HG03039 (cell line): ENCODE results near the gene SLC10A7.

Experiments
- ATAC-seq: cut with Tn5 transposase; IDR thresholded peaks from one replicate; pipeline ENCODE4 v1.9.1; 2021; ENCODE audit warnings: mild to moderate bottlenecking, moderate library complexity; ENCODE audit not compliant: unreplicated experiment

Gene SLC10A7

DNA sequence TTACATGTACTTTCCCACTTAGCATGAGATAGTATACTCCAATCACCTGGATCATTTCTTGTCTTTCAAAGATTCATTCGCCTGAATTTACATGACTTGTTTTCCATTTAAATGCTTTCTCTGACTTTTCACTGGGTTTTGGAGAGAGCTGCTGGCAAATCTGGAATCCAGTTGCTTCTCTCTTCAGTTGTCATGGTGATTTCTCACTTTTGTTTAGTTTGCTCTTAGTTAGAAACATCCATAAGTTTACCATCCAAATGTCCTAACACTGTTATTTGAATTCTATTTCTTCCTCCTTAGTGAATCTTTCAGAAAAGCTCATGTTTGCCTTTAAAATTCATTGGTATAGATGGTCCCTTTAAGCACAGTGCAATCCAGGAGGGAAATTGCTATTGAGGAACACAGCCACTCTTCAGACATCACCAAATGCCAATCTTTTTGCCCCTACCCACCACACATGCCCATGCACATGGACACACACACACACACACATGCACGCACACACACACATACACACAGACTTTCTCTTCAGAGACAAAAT lies 255.7 kb downstream of the SLC10A7 start:
- ATAC-seq, result no peak

DNA sequence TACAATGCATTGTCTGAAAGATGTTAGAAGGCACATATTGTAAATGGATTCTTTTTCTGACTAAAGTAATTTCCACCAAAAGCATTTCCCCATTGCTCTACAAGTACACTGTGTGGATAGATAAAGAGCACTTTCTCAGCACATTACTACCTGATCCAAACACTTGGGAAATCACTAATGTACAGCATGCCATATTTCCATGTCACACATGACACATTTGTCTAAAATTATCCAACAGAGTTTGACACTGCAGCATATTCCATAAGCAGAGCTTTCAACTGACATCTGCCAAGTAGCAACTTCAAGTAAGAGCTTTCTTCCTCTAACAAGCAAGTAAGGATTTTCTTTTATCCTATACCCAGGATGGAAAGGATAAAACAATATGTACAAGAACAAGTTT lies 257.9 kb downstream of the SLC10A7 start:
- no peak for ATAC-seq

DNA sequence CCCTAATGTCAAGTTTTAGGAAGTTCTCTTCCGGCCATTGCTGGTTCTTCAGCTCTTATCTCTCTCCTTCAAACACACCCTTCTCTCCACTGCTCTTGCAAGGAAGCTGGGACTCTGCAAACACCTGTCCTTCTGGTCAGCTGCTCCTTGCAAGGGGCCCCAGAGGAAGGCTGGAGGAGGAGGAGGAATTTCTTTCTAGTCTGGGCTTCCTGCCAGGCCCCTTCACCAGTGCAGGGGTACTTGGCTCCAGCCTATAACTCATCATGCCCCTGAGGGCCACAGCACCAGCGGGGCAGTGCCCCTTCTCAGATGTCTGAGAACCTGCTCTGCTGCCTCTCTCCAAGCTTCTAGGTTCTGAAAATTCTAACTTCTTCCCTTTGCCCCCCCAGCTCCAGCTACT lies 260.7 kb downstream of the SLC10A7 start:
- no peak for ATAC-seq

DNA sequence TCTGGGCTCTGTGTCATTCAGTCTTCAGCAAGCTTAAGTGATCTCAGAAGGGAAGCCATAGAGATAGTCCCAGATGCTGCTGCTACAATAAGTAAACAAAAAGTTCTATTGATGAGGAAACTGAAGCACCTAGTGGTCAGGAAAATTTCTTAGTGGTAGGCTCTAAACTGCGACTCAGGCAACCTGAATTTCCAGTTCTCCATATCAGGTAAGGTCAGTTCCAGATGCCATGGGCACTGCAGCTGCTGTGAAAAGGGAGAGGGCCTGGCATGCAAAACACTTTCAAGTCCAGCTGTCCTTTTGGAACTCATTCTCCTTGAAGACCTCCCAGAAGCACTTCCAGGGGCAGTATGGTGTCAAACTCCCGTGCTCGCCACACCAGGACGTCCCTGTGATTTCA lies 261.2 kb downstream of the SLC10A7 start:
- no peak for ATAC-seq

DNA sequence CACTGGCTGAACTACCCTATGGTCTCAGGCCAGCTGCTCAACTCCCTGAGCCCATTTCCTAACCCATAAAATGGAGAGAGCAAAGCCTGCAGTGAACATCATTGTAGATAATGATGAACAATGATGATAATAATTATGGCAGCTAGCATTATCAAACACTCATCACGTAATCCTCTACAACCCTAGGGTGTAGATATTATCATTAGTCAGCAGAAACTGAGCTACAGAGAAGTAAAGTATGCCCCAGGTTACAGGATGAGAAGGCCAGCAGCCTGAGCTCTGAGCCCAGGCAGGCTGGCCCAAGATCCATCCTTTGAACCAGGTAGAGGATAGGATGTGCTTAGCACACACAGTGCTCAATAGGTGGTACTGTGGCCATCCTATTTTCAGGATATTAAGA lies 264.2 kb downstream of the SLC10A7 start:
- ATAC-seq, result no peak

DNA sequence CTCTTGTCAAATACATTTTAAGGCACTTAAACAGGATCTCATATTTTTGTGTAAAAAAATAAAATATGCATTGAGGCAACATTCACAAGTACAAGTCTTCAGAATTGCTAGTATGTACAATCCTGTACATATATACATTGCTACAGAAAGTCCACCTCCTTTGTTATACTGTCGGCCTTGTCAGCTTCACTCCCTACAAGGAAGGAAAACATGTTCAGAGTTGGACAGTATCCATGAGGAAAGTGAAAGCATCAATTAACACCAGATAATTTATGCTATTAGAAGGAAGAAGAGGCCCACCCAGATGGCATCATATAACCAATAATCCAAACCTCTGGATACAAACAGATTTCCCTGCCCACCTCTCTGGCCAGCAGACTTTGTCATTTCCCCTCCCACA lies 265.4 kb downstream of the SLC10A7 start:
- ATAC-seq, result no peak

DNA sequence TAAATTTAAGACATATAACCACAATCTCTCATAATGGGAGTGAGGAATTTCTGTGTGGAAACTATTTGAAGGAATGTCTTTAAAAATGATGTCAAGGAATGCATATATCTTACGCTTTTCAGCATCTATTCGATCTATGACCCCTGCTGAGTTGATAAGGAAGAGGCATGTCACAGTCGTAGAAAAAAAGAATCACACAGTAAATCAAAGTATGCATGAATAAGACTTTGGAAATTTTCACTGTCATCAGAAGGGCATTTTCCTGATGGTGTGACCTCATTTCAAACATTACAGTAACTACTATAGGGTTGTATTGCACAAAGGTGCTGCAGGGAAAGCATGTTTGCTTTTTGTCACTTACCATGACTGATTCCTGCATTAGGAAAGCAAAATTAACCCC lies 265.9 kb downstream of the SLC10A7 start:
- ATAC-seq, result no peak

DNA sequence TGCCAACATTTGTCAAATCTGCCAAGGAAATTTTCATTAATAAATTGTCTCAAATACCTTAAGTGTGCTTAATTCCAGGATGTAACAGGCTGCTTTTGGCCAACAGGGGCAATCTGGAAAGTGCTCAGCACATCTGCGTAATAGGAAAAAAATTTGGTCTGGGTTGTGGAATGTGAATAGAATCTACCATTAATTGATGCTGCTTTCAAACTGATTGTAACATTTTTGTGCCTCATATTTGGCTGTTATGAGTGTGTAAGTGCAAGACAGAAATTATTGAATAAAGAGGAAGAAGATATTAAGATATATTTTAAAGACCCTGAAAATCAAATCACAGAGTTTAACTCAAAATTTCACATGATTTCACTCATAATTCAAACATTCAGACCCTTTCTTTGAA lies 266.3 kb downstream of the SLC10A7 start:
- no peak for ATAC-seq

DNA sequence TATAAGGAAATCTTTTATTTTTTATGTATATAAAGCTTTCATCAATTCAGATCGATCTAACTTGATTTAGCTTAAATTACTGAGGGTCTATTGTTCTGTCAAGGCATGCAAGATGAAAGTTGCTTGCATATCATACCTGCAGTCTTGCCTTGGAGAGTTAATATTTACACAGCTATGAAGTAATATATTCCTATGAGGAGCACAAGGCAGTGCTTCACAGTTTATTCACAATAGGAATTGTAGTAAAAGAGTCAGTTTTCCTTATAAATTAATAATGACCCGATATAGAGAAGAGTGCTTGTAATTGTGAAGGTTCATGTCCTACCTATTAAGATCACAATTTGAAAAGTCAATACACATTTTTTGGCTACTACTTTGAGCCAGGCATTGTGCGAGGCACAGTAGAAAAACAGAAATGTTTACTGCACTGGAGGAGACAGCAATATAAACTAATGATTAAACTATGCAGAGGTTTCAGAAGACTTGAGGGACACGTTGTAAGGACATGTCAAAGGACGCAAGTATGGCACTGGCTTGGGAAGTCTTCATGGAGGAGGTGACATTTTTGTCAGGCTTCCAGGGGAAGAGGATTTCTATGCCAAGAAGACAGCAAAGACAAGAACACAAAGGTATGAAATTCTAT lies 268.6 kb downstream of the SLC10A7 start:
- no peak for ATAC-seq

DNA sequence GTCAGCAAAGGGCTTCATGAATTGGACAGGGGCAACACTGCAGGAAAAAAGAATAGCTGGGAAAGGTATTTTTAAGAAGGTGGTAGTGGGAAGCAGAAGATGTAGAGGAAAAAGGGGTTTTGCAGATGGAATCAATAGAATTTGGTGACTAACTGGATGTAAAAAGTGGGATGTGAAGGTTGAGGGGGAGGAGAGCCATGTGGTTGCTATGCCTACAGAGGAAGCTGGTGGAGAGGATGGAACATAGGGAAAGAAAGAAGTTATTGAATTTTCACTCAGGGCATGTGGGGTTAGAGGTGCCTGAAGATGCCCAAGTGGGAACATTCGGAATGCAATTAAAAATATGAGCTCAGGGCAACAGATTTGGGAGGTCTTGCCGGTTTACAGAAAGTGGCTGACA lies 274.4 kb downstream of the SLC10A7 start:
- no peak for ATAC-seq

DNA sequence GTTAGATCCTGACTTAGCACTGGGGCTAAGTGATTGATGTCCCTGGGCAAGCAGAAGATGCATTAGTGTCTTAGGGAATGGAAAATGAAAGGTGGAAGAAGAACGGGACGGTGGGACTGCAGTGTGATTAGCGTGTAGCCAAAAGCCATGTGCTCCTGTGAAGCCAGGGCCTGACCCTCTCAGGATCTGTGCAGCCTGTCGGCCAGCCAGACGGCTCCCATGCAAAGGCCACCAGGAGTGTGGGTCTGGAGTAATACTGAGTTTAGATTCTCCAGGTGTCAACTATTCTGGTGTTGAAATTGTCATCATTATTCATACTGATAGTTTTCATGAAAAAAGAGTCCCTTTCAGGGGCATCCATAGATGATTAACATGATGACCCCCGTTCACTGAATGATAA lies 275.4 kb downstream of the SLC10A7 start:
- no peak for ATAC-seq

DNA sequence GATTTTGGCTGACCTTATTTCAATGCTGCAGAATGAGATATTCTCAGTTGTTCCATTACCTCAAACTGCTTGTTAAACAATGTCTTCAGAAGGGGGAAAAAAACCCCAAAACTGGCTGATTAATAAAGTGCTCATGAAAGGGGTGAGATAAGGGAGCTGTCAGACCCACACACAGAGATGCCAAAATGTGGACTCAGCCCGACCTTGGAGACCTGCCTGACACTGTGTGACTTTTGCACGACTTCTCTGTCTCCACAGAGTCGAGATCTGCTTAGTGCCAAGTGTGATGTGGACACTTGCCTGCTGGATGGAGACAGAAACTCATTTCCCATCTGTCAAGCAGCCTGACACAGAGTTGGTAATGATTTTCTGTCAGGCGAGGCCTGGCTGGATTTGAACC lies 275.9 kb downstream of the SLC10A7 start:
- no peak for ATAC-seq

DNA sequence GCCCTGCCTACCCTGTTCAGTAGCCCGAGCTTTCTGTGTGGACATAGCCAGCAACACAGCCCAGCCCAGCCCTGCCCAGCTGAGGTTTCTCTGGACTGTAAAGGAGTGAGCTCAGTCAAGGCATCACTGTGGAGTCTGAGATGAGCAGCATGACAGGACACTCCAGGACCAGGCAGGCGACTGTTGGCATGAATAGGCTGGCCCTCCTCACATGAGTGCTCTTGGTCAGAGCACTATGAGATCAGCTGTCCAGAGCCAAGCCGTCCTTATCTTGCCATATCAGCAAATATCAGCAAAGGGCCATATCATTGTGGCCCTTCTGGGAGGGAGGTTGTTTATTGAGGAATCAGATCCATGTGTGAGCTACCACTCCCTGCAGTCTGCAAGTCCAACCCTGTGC lies 276.5 kb downstream of the SLC10A7 start:
- ATAC-seq, result no peak

DNA sequence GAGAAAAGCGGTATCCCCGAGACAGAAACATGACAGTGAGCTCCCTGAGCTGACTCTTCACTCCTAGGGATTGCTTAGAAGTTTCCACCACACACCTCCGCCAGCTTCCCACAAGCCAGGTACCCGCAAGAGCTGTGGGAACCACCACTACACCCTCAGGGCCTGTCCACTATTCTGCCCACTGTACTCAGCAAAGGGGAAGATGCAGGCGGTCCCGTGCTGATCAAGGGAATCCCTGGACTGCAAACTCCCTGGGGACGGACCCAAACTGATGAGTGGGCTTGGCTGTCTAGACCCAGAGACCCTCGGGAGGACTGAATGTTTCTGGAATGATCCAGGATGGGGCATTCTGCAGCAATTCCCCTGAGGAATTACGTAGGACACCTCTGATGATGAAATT lies 277.2 kb downstream of the SLC10A7 start:
- ATAC-seq, result no peak

DNA sequence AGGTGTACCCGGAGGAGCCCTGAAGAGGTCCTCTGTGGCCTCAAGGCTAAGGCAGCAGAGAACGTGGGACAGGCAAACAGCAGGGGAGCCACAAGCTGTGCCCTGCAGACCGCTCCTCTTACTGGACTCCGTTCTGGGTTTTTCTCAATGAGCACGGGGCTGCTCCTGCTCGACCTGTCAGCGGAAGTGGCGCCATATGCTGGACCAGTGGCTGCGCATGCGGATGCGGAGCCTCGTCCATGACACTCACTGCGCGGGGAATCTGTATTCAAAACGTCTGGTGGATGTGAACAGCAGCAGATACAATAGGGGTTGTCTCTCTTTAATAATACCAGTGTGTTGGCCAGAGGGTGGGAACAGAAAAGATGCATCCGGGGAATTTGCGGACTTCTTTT lies 277.9 kb downstream of the SLC10A7 start:
- ATAC-seq, result no peak

DNA sequence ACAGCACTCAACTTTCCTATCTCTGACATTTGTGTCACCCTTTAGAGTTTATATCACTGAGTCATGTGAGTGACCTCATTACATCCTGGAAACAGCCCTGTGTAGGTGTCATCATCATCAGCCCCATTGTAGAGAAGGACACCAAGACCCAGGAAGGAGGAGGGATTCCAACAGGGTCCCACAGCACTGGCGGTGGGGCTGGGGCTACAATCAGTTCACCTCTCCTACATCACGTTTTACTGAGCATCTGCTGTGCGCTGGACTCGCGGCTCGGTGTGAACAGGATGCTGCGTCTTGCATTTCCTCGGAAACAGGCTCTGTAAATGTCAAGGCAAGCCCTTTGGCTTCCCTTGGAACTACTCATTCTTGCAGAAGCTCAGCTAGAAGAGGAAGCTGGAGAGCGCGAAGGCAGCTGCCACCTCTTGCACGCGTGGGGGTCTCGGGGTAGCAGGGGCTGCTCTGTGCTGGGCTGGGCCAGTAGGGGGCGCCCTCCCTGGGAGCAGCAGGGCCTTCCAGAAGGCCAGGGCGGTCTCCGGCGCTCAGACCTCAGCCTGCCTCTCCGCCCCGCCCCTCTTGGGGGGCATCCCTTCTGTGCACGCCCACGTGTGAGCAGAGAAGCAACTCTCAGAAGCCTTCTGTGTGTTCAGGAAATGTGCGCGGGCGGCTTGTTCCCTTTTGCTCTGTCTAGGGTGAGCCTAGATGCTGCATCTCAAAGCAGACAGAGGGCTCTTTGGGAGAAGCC lies 278.4 kb downstream of the SLC10A7 start:
- peak; percentile 59 for ATAC-seq

DNA sequence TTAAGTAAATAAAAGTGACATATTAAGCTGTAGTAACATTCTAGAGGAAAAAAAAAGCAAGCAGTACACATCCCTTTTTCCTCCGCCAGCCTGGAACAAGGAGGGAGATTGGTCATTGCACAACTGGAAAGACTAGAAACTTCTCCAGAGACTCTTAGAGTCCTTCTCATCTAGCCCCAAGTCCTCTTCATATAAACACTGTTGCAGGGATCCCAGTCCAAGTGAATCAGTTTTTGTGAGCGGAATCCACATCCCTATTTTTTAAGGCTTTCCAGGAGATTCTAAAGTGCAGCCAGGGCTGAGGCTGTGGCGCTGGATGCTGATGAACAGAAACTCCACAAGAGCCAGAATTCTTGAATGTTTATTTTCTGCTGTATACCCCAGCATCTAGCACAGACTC lies 283.6 kb downstream of the SLC10A7 start:
- no peak for ATAC-seq

DNA sequence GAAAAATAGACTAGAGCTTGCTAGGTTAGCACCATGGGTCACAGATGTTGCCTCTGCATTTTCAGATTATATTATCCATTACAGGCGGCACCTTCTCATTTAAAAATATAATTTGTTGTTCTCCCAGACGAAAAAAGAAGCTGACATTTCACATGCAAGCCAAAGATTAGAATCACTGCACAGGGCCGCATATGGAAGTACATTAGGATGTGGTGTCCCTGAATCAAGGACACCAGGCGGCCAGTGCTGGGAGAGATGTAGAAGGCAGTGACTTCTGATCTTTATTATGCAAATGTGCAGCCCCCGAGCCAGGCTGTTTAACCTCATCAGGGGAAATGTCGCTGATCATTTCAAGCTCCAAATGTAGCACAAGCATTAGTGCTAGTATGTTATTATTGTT lies 284.6 kb downstream of the SLC10A7 start:
- no peak for ATAC-seq

DNA sequence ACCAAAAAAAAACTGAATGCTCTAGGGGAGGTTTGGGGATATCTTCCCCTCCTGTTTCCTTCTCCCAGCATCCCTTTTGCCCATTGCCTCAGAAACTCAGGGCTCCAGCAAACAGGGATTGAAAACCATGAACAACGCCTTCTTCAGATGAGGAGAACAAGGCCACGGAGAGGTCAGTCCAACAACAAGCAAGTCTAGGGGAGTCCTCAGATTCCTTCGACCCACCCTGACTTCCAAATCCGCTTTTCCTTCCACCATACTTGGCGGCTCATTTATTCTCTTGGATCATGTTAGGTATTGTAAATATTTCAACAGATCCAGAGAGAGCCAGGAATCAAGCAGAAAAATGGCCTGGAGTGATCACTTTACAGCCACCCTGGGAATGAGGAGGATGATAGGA lies 285.5 kb downstream of the SLC10A7 start:
- ATAC-seq, result no peak

DNA sequence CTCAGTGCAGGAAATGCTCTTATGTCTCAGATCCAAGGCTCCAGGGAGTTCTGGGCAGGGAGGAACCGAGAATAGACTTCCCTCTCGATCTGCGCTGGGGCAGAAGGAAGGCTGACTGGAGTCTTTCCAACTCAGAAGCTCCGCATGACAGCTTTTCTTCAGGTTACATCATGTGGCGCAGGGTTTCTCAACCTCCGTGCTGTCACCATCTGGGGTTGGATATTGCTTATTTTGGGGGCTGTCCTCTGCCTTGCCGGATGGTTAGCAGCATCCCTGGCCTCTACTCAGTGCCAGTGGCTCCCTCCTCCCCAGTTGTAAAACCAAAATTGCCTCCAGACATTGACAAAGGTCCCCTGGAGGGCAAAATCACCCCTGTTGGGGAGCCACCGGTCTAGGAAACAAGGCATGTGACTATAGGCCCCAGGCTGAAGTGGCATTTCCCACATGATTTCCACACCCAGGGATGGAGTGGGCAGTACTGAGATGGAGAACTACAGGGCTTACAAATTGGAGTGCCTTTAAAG lies 286.0 kb downstream of the SLC10A7 start:
- ATAC-seq, result no peak

DNA sequence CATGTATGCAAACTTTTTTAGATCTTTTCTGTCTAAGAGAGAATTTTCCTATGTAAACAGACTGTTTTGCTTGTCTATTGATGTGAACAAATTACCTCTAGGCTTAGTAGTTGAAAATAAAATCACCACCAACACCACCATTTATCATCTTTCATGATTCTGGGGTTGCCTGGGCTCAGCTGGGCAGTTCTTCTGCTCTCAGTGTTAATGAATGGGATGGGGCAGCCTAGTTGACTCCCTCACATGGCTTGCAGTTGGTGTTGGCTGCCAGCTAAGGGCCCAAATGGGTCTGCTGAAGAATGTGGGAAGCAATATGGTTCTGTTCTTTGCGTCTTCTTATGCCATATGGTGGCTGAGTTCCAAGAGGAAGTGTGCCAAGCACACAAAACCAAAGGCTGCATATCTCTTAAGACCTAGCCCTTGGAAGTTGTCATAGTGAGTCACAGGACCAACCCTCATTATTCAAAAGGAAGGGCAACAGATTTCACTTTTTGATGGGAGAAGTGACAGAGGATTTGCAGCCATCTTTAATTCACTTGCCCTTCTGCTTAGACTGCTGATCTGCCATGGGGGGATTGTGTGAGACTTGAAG lies 289.5 kb downstream of the SLC10A7 start:
- no peak for ATAC-seq

DNA sequence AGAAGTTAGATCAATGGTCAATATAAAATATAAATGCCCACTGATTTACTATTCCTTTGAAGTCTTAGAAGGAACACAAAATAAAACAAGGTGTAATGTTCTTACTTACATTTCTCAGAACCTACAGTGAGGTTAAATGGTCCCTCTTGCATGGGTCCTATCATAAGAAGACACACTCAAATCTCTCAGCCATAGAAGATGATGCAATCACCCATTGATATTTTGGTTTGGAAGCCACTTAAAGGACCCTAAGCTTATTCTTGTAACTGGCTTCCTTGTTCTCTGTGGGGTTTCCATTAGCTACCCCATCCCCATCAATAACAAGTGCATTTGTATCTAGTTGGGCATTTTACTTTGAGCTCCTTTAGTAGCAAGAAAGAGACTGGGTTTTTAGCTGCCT lies 292.3 kb downstream of the SLC10A7 start:
- no peak for ATAC-seq
